ENCODE measurements around the gene SMIM14.

DNA sequence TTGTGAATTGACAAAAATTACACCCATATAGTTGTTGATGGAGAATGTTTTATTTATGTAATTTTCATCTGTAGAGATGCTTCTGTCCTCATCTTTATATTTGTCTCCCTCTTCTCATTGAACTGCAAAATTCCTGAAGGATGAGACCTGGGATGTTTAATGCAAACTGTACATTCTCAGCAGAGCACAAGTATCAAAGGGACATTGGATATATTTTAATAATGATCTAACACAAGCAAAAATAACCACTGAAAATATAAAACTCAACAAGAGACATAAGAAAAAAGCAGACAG is 140.0 kb downstream of the SMIM14 start:
- TF ChIP-seq POLR2AphosphoS5 (IDR thresholded peaks at IDR 0.05; ENCODE audit: low read depth, low read length) (no peak), TAF1 (IDR thresholded peaks at IDR 0.05; ENCODE audit: borderline replicate concordance, insufficient read depth, low read length) (no peak)
